Colonic mucosa (tissue), 4 donors: ENCODE results near the gene GIMAP8. TPM values are rescaled to one million over a fixed set of nuclear protein-coding genes. Genes with fewer than 3 reads are reported as not detected.
A peak's percentile ranks its signal among the peaks of the same experiment; 100 is the strongest.
"Not testable (repeated sequence)": the region's sequence is repeated elsewhere in the genome, so short reads cannot be mapped to it uniquely, and the experiment has no call there.

Experiments
- DNase-seq: peaks from one replicate; pipeline ENCODE4 v3.0.0-alpha.2; 2020
- H3K27ac ChIP-seq: fragments of 200-600 bp; one replicate; pipeline ENCODE4 v1.8.0; 2021
- H3K27me3 ChIP-seq: fragments of 200-600 bp; one replicate; pipeline ENCODE4 v1.8.0; 2021
- H3K36me3 ChIP-seq: fragments of 200-600 bp; one replicate; pipeline ENCODE4 v1.8.0; 2021
- H3K4me1 ChIP-seq: fragments of 200-600 bp; one replicate; pipeline ENCODE4 v1.8.0; 2021; ENCODE audit warnings: mild to moderate bottlenecking
- H3K4me3 ChIP-seq: fragments of 200-600 bp; one replicate; pipeline ENCODE4 v1.8.0; 2021
- H3K9ac ChIP-seq, 2 donors: one replicate each; pipeline ENCODE4 v1.7.0; 2013; ENCODE audit warnings: control low read depth in 2 of 2, low read depth in 2 of 2, low read length in 2 of 2
- H3K9me3 ChIP-seq: fragments of 200-600 bp; one replicate; pipeline ENCODE4 v1.8.0; 2021
- CTCF ChIP-seq: fragments of 200-600 bp; IDR thresholded peaks from one replicate; pipeline ENCODE4 v1.8.0; 2022; ENCODE audit warnings: antibody characterized with exemption, mild to moderate bottlenecking
- intact Hi-C: fragments of 100-400 bp; cut with DNase I; formaldehyde crosslinking; loops from one replicate; pipeline ENCODE4 v1.14.1; 2022
- total RNA-seq, 2 donors: library from RNA; stranded (reverse); fragmentation: NEBNext Ultra II Directional in 1 of 2; extraction: Animal tissue kit (Norgen Biotek cat#: 25700) in 1 of 2; gene quantifications; one replicate each; pipeline ENCODE4 v1.2.1, GENCODE V29; 2021
- donor health status: healthy.
- donor health status: DM: no; HTN: no; CAD: no.
- donor health status: DM: no; HTN: no; CAD: no.

Gene GIMAP8
- total RNA-seq, 2 donors from 2014 or later = 3.4 to 4.5 TPM

- no peak overlapping the region for H3K9ac ChIP-seq
- no peaks in the 10 kb centered on the region for H3K27me3 ChIP-seq
- H3K4me3 ChIP-seq = peak overlapping the region; percentile 32
- peak overlapping the region; percentile 46 for H3K27ac ChIP-seq
- no peaks in the 10 kb centered on the region for H3K36me3 ChIP-seq
- H3K4me1 ChIP-seq = no peaks in the 10 kb centered on the region
- no peak for DNase-seq
- TF ChIP-seq CTCF = no peak
- intact Hi-C loops = no loop called here
- H3K9me3 ChIP-seq = no peaks in the 10 kb centered on the region
Measured at GRCh38 chr7:150516956-150517745, 66.7 kb downstream of the GIMAP8 start.

GRCh38 chr7:150519310-150519709 lies 68.9 kb downstream of the GIMAP8 start:
- Histone ChIP-seq H3K4me1 (no peaks in the 10 kb centered on the region), H3K27me3 (no peaks in the 10 kb centered on the region), H3K36me3 (no peaks in the 10 kb centered on the region), H3K27ac (no peak overlapping the region), H3K4me3 (peak overlapping the region; percentile 0), H3K9me3 (no peaks in the 10 kb centered on the region), H3K9ac (no peak overlapping the region)
- no peak for DNase-seq
- intact Hi-C loops = no loop called here
- TF ChIP-seq CTCF = no peak

GRCh38 chr7:150520145-150520544 lies 69.7 kb downstream of the GIMAP8 start:
- H3K9me3 ChIP-seq = no peaks in the 10 kb centered on the region
- H3K4me3 ChIP-seq = no peak overlapping the region
- TF ChIP-seq CTCF = no peak
- no peak overlapping the region for H3K27ac ChIP-seq
- DNase-seq = no peak
- no peak overlapping the region for H3K9ac ChIP-seq
- intact Hi-C loops = no loop called here
- no peaks in the 10 kb centered on the region for H3K4me1 ChIP-seq
- H3K36me3 ChIP-seq = no peaks in the 10 kb centered on the region
- H3K27me3 ChIP-seq = no peaks in the 10 kb centered on the region

GRCh38 chr7:150522931-150523330 lies 72.5 kb downstream of the GIMAP8 start:
- intact Hi-C loops, H3K4me3 ChIP-seq, H3K4me1 ChIP-seq, H3K27ac ChIP-seq, DNase-seq, H3K9me3 ChIP-seq, H3K27me3 ChIP-seq, H3K9ac ChIP-seq, H3K36me3 ChIP-seq: not testable (repeated sequence)

- H3K4me1 ChIP-seq = no peaks in the 10 kb centered on the region
- H3K9me3 ChIP-seq = no peaks in the 10 kb centered on the region
- H3K27ac ChIP-seq = no peak overlapping the region
- H3K27me3 ChIP-seq = no peaks in the 10 kb centered on the region
- intact Hi-C loops = no loop called here
- no peaks in the 10 kb centered on the region for H3K36me3 ChIP-seq
- no peak overlapping the region for H3K9ac ChIP-seq
- DNase-seq = no peak
- H3K4me3 ChIP-seq = no peak overlapping the region
- no peak for TF ChIP-seq CTCF
Measured at GRCh38 chr7:150524018-150524417, 73.6 kb downstream of the GIMAP8 start.

Other genes starting within 250 kb of the GIMAP8 start
- 10 to 100 TPM; 11.4 to 15.1 TPM for gene LRRC61, start 127.3 kb upstream of the GIMAP8 start, total RNA-seq
- 10 to 100 TPM; 17.6 to 29.6 TPM for gene ACTR3C, start 127.1 kb upstream of the GIMAP8 start, total RNA-seq
- gene RARRES2, start 109.0 kb upstream of the GIMAP8 start, total RNA-seq = 100 to 1,000 TPM in 1 of 2 donors, 10 to 100 TPM in 1; 86.7 to 122 TPM
- gene REPIN1, start 81.8 kb upstream of the GIMAP8 start, total RNA-seq = 100 to 1,000 TPM; 189 to 304 TPM
- 10 to 100 TPM; 11.0 to 11.3 TPM for gene ZNF775, start 71.3 kb upstream of the GIMAP8 start, total RNA-seq
- gene GIMAP7, start 64.2 kb downstream of the GIMAP8 start, total RNA-seq = 1 to 10 TPM; 4.8 to 5.6 TPM
- 10 to 100 TPM in 1 of 2 donors, 1 to 10 TPM in 1; 6.6 to 12.7 TPM for gene GIMAP4, start 116.8 kb downstream of the GIMAP8 start, total RNA-seq
- gene GIMAP6, start 181.8 kb downstream of the GIMAP8 start, total RNA-seq = 1 to 10 TPM; 4.8 to 7.1 TPM
- gene GIMAP2, start 235.1 kb downstream of the GIMAP8 start, total RNA-seq = 1 to 10 TPM; 6.5 to 6.9 TPM